Amniotic stem cell (primary cell): ENCODE data around the gene HPGD.

Source experiments
- DNase-seq: peaks from one replicate; lab custom pipeline; 2025; lab: John Stamatoyannopoulos, UW

The HPGD gene

DNA sequence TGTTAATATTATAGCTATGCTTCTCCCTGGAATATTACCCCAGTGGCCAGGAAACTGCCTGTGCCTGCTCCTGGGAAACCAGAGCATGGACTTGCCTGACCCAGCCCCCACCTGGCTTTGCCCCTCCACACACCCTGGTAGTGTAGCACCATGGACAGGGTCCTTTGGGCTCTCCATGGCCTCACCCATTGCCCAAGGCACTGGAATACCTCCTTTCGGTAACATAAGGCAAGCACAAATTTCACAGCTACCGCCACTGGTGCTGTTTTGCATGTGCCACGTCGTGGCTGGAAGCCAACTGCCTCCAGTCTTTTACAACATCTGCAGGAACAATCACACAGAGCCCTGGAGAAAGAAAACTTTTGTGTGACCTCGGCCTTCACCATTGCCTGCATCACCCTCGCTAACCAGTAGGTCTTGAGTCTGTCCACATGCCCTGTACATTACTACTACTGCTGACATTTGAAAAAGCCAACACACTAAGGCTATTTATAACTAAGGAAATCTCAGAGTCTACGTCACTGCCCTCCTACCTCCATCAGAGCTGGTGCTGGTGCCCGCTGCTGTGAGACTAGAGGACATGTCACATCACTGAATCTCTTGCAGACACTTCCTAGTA lies 47.7 kb downstream of the HPGD start:
- no peak for DNase-seq

GRCh38 chr4:174467107-174467506 lies 55.2 kb downstream of the HPGD start:
- DNase-seq: no peak

DNA sequence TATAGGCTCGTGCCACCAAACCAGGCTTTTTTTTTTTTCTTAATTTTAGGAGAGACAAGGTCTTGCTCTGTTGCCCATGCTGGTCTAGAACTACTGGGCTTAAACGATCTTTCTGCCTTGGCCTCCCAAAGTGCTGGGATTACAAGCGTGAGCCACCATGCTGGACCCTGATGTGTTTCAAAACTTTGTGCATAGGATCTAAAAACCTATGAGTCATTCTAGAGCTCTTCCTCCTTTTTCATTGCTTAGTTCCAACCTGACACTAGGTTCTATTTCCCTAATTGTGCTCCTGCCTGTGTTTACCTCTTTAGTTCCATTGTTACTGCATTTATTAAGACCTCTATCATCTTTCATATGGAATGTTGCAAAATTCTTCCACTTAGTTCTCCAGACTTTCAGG lies 57.3 kb downstream of the HPGD start:
- DNase-seq: no peak

- no peak for DNase-seq
These were observed 60.7 kb downstream of the HPGD start for GRCh38 chr4:174461466-174462106.

DNA sequence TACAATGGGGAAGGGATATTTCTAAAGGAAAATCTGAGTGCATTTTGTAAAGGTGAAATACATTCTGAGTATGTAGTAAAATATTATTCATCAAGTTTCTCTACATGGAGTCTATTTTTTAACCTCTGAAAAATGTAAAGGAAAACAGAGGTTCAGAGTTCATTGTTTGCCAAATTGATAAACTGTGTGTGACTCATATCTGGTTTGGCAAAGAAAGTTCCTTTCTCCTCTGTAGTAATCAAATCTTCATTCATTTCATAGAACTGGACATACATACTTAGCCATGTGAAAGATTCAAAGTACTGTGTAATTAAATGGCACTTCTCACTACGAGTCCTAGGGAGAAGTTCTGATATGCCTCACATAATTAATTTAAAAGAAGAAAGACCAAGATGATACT lies 61.6 kb downstream of the HPGD start:
- DNase-seq: no peak

- no peak for DNase-seq
These were observed 64.8 kb downstream of the HPGD start for GRCh38 chr4:174457468-174457867.

DNA sequence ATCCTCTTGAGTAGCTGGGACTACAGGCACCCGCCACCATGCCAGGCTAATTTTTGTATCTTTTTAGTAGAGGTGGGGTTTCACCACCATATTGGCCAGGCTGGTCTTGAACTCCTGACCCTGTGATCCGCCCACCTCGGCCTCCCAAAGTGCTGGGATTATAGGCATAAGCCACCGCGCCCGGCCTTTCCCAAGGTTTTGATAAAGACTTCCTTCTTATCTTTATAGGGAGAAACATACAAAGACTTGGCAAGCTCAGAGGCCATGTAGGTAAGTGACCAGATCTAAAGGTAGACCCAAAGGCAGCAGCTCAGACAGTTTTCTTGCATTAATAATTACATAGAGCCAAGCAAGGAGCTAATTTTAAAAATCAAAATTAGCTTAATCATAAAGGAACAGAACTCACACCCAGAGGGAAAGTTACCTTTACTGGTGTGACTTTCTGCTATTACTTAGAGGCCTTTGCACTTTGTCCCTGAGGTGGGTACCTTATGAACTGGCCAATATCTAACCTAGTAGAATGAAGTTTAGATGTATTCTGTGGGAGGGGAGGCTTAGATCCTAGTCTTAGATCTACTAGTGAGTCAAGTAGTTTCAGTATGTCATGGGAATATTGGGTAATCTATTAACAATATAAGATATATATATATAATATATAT lies 67.3 kb downstream of the HPGD start:
- DNase-seq: no peak

DNA sequence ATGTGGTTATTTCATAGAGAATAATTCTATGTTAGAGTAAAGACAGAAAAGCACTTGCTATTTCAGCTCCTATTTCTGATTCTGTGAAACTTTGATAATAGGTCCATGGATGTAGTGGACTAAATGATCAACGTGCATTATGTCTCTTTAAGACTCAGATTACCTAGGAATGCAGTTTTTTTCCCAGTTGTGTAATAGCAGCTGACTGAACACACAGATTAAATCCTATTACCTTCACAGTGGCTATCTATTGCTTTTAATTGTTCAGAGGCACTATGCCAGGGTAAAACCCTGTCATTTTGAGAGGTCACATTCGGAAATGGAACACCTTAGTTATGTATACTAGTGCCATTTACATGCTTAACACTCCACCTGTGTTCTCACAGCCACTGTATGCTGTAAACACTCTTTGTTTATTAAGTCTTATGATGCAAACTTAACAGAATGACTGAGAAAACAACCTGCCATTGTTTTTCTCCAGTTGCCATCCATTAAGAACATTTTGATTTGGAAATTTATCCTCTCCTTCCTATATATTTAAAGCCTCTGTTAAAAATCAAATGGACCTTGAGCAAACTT lies 70.5 kb downstream of the HPGD start:
- no peak for DNase-seq

- no peak for DNase-seq
These were observed 71.5 kb downstream of the HPGD start for GRCh38 chr4:174450786-174451125.

- DNase-seq: no peak
These were observed 72.1 kb downstream of the HPGD start for GRCh38 chr4:174449944-174450785.

- no peak for DNase-seq
These were observed 73.1 kb downstream of the HPGD start for GRCh38 chr4:174449152-174449551.

- no peak for DNase-seq
These were observed 77.9 kb downstream of the HPGD start for GRCh38 chr4:174444390-174444789.
